Measurements from ENCODE around the gene COQ6. TPM values are rescaled to one million over a fixed set of nuclear protein-coding genes. Genes with fewer than 3 reads are reported as not detected.

The COQ6 gene
- total and polyA plus RNA-seq, 2 of the 8 experiments (the other 6 are each of a cell fraction or from before 2014, with no cell fraction given) = 9.5 to 15.5 TPM

DNA sequence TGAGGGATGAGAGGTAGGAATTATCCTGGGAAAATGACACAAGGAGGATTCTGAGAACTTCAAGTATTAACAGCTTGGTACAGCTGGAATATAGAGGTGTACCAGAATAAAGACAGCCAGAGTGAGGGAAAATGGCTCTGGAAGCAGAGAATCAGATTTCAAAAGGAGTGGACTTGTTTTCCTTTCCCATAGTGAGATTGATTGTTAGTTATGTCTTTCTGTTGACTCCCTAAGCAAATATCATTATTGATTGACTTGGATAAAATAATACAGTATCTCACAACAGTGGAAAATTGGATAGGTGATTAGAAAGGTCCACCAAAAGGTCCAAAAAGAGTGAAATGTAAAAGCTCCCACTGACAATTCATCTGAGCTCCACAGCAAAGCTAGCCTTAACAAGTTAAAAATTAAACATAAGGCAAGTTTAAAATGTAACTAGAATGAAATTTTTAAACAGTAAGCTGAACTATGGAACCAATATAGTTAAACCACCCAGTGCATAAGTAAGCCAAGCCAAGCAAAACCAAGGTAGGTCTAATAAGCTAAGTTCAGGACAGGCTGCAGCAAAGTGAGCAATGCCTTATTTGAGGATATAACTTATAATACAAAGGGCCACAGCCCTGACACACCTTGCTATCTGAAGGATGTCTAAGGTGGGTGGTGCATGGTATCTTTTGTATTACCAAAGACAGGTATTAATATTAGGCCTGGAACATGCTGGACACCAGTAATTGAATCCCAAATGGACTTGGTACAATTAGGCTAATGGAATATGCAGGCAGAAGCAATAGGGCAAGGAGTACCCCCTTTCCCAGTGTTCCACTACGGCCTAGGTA is 47.2 kb downstream of the COQ6 start:
- no peak overlapping the region for H3K4me2 ChIP-seq (ENCODE audit: insufficient read depth in 1 of 2, low read depth in 2 of 2, low read length in 2 of 2)
- no peak overlapping the region for H3K14ac ChIP-seq (ENCODE audit: insufficient read length)
- H4K20me1 ChIP-seq (replicated peaks in 1 of 2; ENCODE audit: control insufficient read depth in 1 of 2, insufficient read depth in 2 of 2, low read length in 2 of 2) = no peaks in the 10 kb centered on the region
- H3K79me1 ChIP-seq (ENCODE audit: low read depth, low read length) = no peaks in the 10 kb centered on the region
- no peaks in the 10 kb centered on the region for H3K27me3 ChIP-seq (replicated peaks in 1 of 4; ENCODE audit: control insufficient read depth in 3 of 4, extremely low read depth in 1 of 4, insufficient read depth in 3 of 4, low read length in 3 of 4)
- no peak overlapping the region for H3K56ac ChIP-seq (replicated peaks; ENCODE audit: insufficient read length, low read depth, low read length)
- no peak overlapping the region for H2BK20ac ChIP-seq (ENCODE audit: low read length)
- no peak overlapping the region for H3K27ac ChIP-seq (ENCODE audit: low read depth, low read length)
- H2BK12ac ChIP-seq (ENCODE audit: low read depth, low read length) = no peak overlapping the region
- H3K23ac ChIP-seq (ENCODE audit: insufficient read length) = no peak overlapping the region
- no peak overlapping the region for H4K5ac ChIP-seq (ENCODE audit: insufficient read length, low read depth, low read length)
- no peak overlapping the region for H2AFZ ChIP-seq (ENCODE audit: low read length)
- no peaks in the 10 kb centered on the region for H3K23me2 ChIP-seq (ENCODE audit: low read depth, low read length)
- H2AK5ac ChIP-seq (ENCODE audit: low read depth, low read length) = no peak overlapping the region
- DNase-seq (ENCODE audit: low read depth in 1 of 2, low spot score in 2 of 2) = no peak
- no peak overlapping the region for H4K91ac ChIP-seq (replicated peaks; ENCODE audit: insufficient read length, low read length)
- no peak overlapping the region for H3K9ac ChIP-seq (replicated peaks in 1 of 4; ENCODE audit: extremely low read depth in 1 of 4, low read depth in 3 of 4, low read length in 3 of 4)
- H3K4me1 ChIP-seq (replicated peaks in 1 of 4; ENCODE audit: control insufficient read depth in 3 of 4, insufficient read depth in 4 of 4, low read length in 3 of 4) = no peaks in the 10 kb centered on the region
- no peaks in the 10 kb centered on the region for H3K9me3 ChIP-seq (ENCODE audit: insufficient read depth in 2 of 2, low read depth in 1 of 2, low read length in 1 of 2)
- no peak overlapping the region for H2BK120ac ChIP-seq (replicated peaks; ENCODE audit: low read depth, low read length)
- CTCF ChIA-PET (ENCODE audit: partially characterized antibody) = interaction anchor here (0.8 to 1.2 kb wide), 2 partner anchors 38 to 40 kb away, joined by 3 read pairs; no protein-coding TSS in a partner anchor
- no peak overlapping the region for H3K4me3 ChIP-seq (ENCODE audit: extremely low read depth in 1 of 4, insufficient read depth in 2 of 4, low read depth in 3 of 4, low read length in 4 of 4)
- no peaks in the 10 kb centered on the region for H3K79me2 ChIP-seq (ENCODE audit: control insufficient read depth in 1 of 2, insufficient read depth in 2 of 2, low read length in 2 of 2)
- no peak overlapping the region for H3K4ac ChIP-seq (replicated peaks; ENCODE audit: insufficient read length, low read depth, low read length)
- no peak overlapping the region for H4K8ac ChIP-seq (ENCODE audit: extremely low read depth, insufficient read depth, low read length)
- no peak overlapping the region for H3K18ac ChIP-seq (ENCODE audit: extremely low read depth, low read length)
- no peak for FAIRE-seq
- POLR2A ChIA-PET (ENCODE audit: partially characterized antibody) = interaction anchor here (1.5 kb wide), 1 partner anchor 18 kb away, joined by 3 read pairs; no protein-coding TSS in a partner anchor
- H3K36me3 ChIP-seq (ENCODE audit: control insufficient read depth in 2 of 4, insufficient read depth in 4 of 4, low read length in 3 of 4) = no peaks in the 10 kb centered on the region
- 89% methylated on average over 1 of the region's 1 CpG; no CpG with 5 or more reads in 1 of the 2 experiments for WGBS, 2 experiments (ENCODE audit: extremely low coverage in 1 of 2, insufficient coverage in 1 of 2, insufficient read length in 1 of 2, insufficient replicate concordance in 2 of 2, low coverage in 1 of 2, low lambda C conversion rate in 2 of 2, missing lambda C conversion rate in 1 of 2)
- H2BK15ac ChIP-seq (ENCODE audit: low read length) = no peak overlapping the region
- no peak overlapping the region for H2BK5ac ChIP-seq (ENCODE audit: low read depth, low read length)
- TF ChIP-seq, protein P1, sequence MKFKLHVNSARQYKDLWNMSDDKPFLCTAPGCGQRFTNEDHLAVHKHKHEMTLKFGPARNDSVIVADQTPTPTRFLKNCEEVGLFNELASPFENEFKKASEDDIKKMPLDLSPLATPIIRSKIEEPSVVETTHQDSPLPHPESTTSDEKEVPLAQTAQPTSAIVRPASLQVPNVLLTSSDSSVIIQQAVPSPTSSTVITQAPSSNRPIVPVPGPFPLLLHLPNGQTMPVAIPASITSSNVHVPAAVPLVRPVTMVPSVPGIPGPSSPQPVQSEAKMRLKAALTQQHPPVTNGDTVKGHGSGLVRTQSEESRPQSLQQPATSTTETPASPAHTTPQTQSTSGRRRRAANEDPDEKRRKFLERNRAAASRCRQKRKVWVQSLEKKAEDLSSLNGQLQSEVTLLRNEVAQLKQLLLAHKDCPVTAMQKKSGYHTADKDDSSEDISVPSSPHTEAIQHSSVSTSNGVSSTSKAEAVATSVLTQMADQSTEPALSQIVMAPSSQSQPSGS (IDR thresholded peaks at IDR 0.05; ENCODE audit: low read length) = no peak
- TF ChIP-seq, protein P2, sequence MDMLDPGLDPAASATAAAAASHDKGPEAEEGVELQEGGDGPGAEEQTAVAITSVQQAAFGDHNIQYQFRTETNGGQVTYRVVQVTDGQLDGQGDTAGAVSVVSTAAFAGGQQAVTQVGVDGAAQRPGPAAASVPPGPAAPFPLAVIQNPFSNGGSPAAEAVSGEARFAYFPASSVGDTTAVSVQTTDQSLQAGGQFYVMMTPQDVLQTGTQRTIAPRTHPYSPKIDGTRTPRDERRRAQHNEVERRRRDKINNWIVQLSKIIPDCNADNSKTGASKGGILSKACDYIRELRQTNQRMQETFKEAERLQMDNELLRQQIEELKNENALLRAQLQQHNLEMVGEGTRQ (IDR thresholded peaks at IDR 0.05; ENCODE audit: low read length) = no peak
- no peak for TF ChIP-seq KDM1A (IDR thresholded peaks at IDR 0.05; ENCODE audit: borderline replicate concordance, low read length)
- no peak for TF ChIP-seq EZH2 (IDR thresholded peaks at IDR 0.05; ENCODE audit: low read depth, low read length, severe bottlenecking)
- no peak for TF ChIP-seq NRF1 (IDR thresholded peaks at IDR 0.05; ENCODE audit: low read depth, low read length)
- TF ChIP-seq SP2 (IDR thresholded peaks at IDR 0.05; ENCODE audit: low read length) = no peak
- TF ChIP-seq BRCA1 (IDR thresholded peaks at IDR 0.05; ENCODE audit: low read depth, low read length) = no peak
- TF ChIP-seq POLR2AphosphoS5 (IDR thresholded peaks at IDR 0.05; ENCODE audit: low read depth, low read length) = no peak
- no peak for TF ChIP-seq TAF1 (IDR thresholded peaks at IDR 0.05; ENCODE audit: low read depth, low read length)
- no peak for TF ChIP-seq TBP (IDR thresholded peaks at IDR 0.05; ENCODE audit: low read depth, low read length)
